MM.1S (cell line): ENCODE data around the gene CEP104.

Experiments used
- DNase-seq: peaks from one replicate; pipeline ENCODE4 v3.0.0-alpha.2; 2015
- H2AFZ ChIP-seq: fragments of 300-600 bp; sonication (generic); 2 replicates; pipeline ENCODE4 v1.6.0; 2016; ENCODE audit warnings: antibody characterized with exemption, low read length
- H3F3A ChIP-seq: fragments of 300-600 bp; sonication (generic); 2 replicates; pipeline ENCODE4 v1.6.1; 2016; ENCODE audit warnings: mild to moderate bottlenecking, antibody characterized with exemption, low read length, moderate library complexity, mixed read lengths; ENCODE audit not compliant: insufficient read depth
- H3K27ac ChIP-seq: fragments of 300-600 bp; sonication (generic); 2 replicates; pipeline ENCODE4 v1.5.1; 2016; ENCODE audit warnings: mild to moderate bottlenecking, low read length
- H3K27me3 ChIP-seq: fragments of 300-600 bp; sonication (generic); replicated peaks from 2 replicates; pipeline ENCODE4 v1.6.0; 2016; ENCODE audit warnings: low read length; ENCODE audit not compliant: insufficient read depth
- H3K36me3 ChIP-seq: fragments of 300-600 bp; sonication (generic); replicated peaks from 2 replicates; pipeline ENCODE4 v1.6.1; 2016; ENCODE audit warnings: mild to moderate bottlenecking, low read length, mixed read lengths; ENCODE audit not compliant: insufficient read depth
- H3K4me1 ChIP-seq: fragments of 300-600 bp; sonication (generic); 2 replicates; pipeline ENCODE4 v1.6.1; 2016; ENCODE audit warnings: low read length, mixed read lengths
- H3K4me2 ChIP-seq: fragments of 300-600 bp; sonication (generic); 2 replicates; pipeline ENCODE4 v1.6.0; 2016; ENCODE audit warnings: low read depth, low read length
- H3K4me3 ChIP-seq: fragments of 300-600 bp; sonication (generic); 2 replicates; pipeline ENCODE4 v1.5.1; 2016; ENCODE audit warnings: low read length, mixed read lengths
- H3K79me2 ChIP-seq: fragments of 300-600 bp; sonication (generic); 2 replicates; pipeline ENCODE4 v1.6.1; 2016; ENCODE audit warnings: mixed run types, low read length, mixed read lengths
- H3K9ac ChIP-seq: fragments of 300-600 bp; sonication (generic); 2 replicates; pipeline ENCODE4 v1.6.1; 2016; ENCODE audit warnings: low read length, mixed read lengths
- H3K9me2 ChIP-seq: fragments of 300-600 bp; sonication (generic); replicated peaks from 2 replicates; pipeline ENCODE4 v1.6.1; 2016; ENCODE audit warnings: mild to moderate bottlenecking, low read length, mixed read lengths; ENCODE audit not compliant: insufficient read depth
- H3K9me3 ChIP-seq: fragments of 300-600 bp; sonication (generic); replicated peaks from 2 replicates; pipeline ENCODE4 v1.6.1; 2016; ENCODE audit warnings: mild to moderate bottlenecking, low read length, mixed read lengths; ENCODE audit not compliant: insufficient read depth
- H4K20me1 ChIP-seq: fragments of 300-600 bp; sonication (generic); 2 replicates; pipeline ENCODE4 v1.6.1; 2016; ENCODE audit warnings: mild to moderate bottlenecking, low read length, moderate library complexity, mixed read lengths; ENCODE audit not compliant: insufficient read depth
- CTCF ChIP-seq: fragments of 300-600 bp; sonication (generic); IDR thresholded peaks from 2 replicates; pipeline ENCODE4 v1.5.1; 2016; ENCODE audit warnings: antibody characterized with exemption, low read length, mixed read lengths
- EZH2 ChIP-seq: fragments of 300-600 bp; sonication (generic); optimal IDR thresholded peaks from 2 replicates; pipeline ENCODE3; 2017; ENCODE audit warnings: low read depth, mild to moderate bottlenecking, antibody characterized with exemption, low read length, mixed read lengths
- EZH2phosphoT487 ChIP-seq: fragments of 300-600 bp; sonication (generic); IDR thresholded peaks from 2 replicates; pipeline ENCODE4 v1.6.1; 2018; ENCODE audit warnings: antibody characterized with exemption, low read length

Gene CEP104

GRCh38 chr1:3871451-3871805, 14.4 kb upstream of the CEP104 start:
- Histone ChIP-seq H3K9ac (no peak overlapping the region), H3K4me2 (no peak overlapping the region), H3K36me3 (no peaks in the 10 kb centered on the region), H3K9me2 (no peaks in the 10 kb centered on the region), H3K79me2 (no peaks in the 10 kb centered on the region), H3F3A (no peaks in the 10 kb centered on the region), H3K27ac (no peak overlapping the region), H3K4me3 (no peak overlapping the region), H3K4me1 (no peaks in the 10 kb centered on the region), H4K20me1 (no peaks in the 10 kb centered on the region), H2AFZ (no peak overlapping the region), H3K9me3 (no peaks in the 10 kb centered on the region), H3K27me3 (no peaks in the 10 kb centered on the region)
- no peak for DNase-seq
- TF ChIP-seq EZH2phosphoT487 = no peak
- TF ChIP-seq CTCF = no peak
- TF ChIP-seq EZH2 = no peak

- H3K4me1 ChIP-seq = no peaks in the 10 kb centered on the region
- H4K20me1 ChIP-seq = no peaks in the 10 kb centered on the region
- no peak overlapping the region for H3K4me2 ChIP-seq
- no peak for DNase-seq
- H3K36me3 ChIP-seq = no peaks in the 10 kb centered on the region
- no peaks in the 10 kb centered on the region for H3K27me3 ChIP-seq
- H3K9ac ChIP-seq = no peak overlapping the region
- no peak overlapping the region for H3K4me3 ChIP-seq
- TF ChIP-seq EZH2phosphoT487 (no peak), CTCF (no peak), EZH2 (no peak)
- H3F3A ChIP-seq = no peaks in the 10 kb centered on the region
- no peaks in the 10 kb centered on the region for H3K9me2 ChIP-seq
- no peak overlapping the region for H3K27ac ChIP-seq
- no peaks in the 10 kb centered on the region for H3K9me3 ChIP-seq
- H2AFZ ChIP-seq = no peak overlapping the region
- H3K79me2 ChIP-seq = no peaks in the 10 kb centered on the region
These were observed 12.8 kb upstream of the CEP104 start for GRCh38 chr1:3869751-3870301.

GRCh38 chr1:3868464-3869006, 11.5 kb upstream of the CEP104 start:
- H3K4me3 ChIP-seq = no peak overlapping the region
- no peak overlapping the region for H3K4me2 ChIP-seq
- H3K4me1 ChIP-seq = no peaks in the 10 kb centered on the region
- H3K27me3 ChIP-seq = no peaks in the 10 kb centered on the region
- no peaks in the 10 kb centered on the region for H3K9me2 ChIP-seq
- TF ChIP-seq EZH2phosphoT487 (no peak), EZH2 (no peak), CTCF (no peak)
- no peak overlapping the region for H3K27ac ChIP-seq
- H3K79me2 ChIP-seq = no peaks in the 10 kb centered on the region
- no peak overlapping the region for H2AFZ ChIP-seq
- H3K36me3 ChIP-seq = no peaks in the 10 kb centered on the region
- no peak for DNase-seq
- H3K9ac ChIP-seq = no peak overlapping the region
- no peaks in the 10 kb centered on the region for H3K9me3 ChIP-seq
- no peaks in the 10 kb centered on the region for H3F3A ChIP-seq
- H4K20me1 ChIP-seq = no peaks in the 10 kb centered on the region
